Kidney capillary endothelial cell (primary cell): ENCODE measurements around the gene ANKRD39.
A peak's percentile ranks its signal among the peaks of the same experiment; 100 is the strongest.

Source experiments
- DNase-seq: peaks from one replicate; pipeline ENCODE4 v3.0.0-alpha.2; 2018; ENCODE audit warnings: low spot score

Gene ANKRD39

GRCh38 chr2:96887493-96888012, 29.7 kb upstream of the ANKRD39 start:
- no peak for DNase-seq

GRCh38 chr2:96885432-96886347, 27.9 kb upstream of the ANKRD39 start:
- no peak for DNase-seq

GRCh38 chr2:96884299-96885094, 26.7 kb upstream of the ANKRD39 start:
- DNase-seq: no peak

GRCh38 chr2:96883306-96883705, 25.5 kb upstream of the ANKRD39 start:
- DNase-seq: no peak

- no peak for DNase-seq
These were observed 25.1 kb upstream of the ANKRD39 start for GRCh38 chr2:96882906-96883305.

GRCh38 chr2:96882230-96882629, 24.4 kb upstream of the ANKRD39 start:
- DNase-seq: no peak

- no peak for DNase-seq
These were observed 23.8 kb upstream of the ANKRD39 start for GRCh38 chr2:96881349-96882195.

GRCh38 chr2:96880891-96881273, 23.1 kb upstream of the ANKRD39 start:
- no peak for DNase-seq

GRCh38 chr2:96879545-96880040, 21.8 kb upstream of the ANKRD39 start:
- DNase-seq: no peak

GRCh38 chr2:96878796-96879544, 21.2 kb upstream of the ANKRD39 start:
- no peak for DNase-seq

GRCh38 chr2:96878171-96878570, 20.4 kb upstream of the ANKRD39 start:
- no peak for DNase-seq

- no peak for DNase-seq
These were observed 19.8 kb upstream of the ANKRD39 start for GRCh38 chr2:96877631-96878092.

GRCh38 chr2:96877042-96877451, 19.2 kb upstream of the ANKRD39 start:
- DNase-seq: no peak

GRCh38 chr2:96876269-96877041, 18.6 kb upstream of the ANKRD39 start:
- no peak for DNase-seq

- DNase-seq: no peak
These were observed 17.9 kb upstream of the ANKRD39 start for GRCh38 chr2:96875498-96876268.

GRCh38 chr2:96874198-96874831, 16.5 kb upstream of the ANKRD39 start:
- DNase-seq: no peak

GRCh38 chr2:96873651-96874096, 15.9 kb upstream of the ANKRD39 start:
- DNase-seq: peak; percentile 69

- DNase-seq: no peak
These were observed 15.0 kb upstream of the ANKRD39 start for GRCh38 chr2:96872591-96873349.
